Stimulated activated CD4-positive, alpha-beta T cell treated with anti-CD3 and anti-CD28 coated beads, Interleukin-1b, Interleukin-23, amount 100 ng/mL, for 24 hours (primary cell): ENCODE measurements around the gene SPATC1L.
"Not testable (repeated sequence)": the region's sequence is repeated elsewhere in the genome, so short reads cannot be mapped to it uniquely, and the experiment has no call there.

Experiments
- DNase-seq, 4 experiments: peaks; one replicate each; pipeline ENCODE4 v3.0.0-alpha.2; 2020; ENCODE audit warnings: low read depth in 4 of 4, low spot score in 1 of 4

SPATC1L gene

GRCh38 chr21:46184625-46185555, 631 bp upstream of the SPATC1L start:
- peak in 3 of 4 experiments; percentile 6 to 56 (median 53) for DNase-seq

- not testable (repeated sequence) for DNase-seq
Observed at GRCh38 chr21:46183337-46183909, 836 bp downstream of the SPATC1L start.

GRCh38 chr21:46182548-46183336, 1.5 kb downstream of the SPATC1L start:
- DNase-seq, result no peak

GRCh38 chr21:46181953-46182547, 2.2 kb downstream of the SPATC1L start:
- DNase-seq, result no peak

- no peak for DNase-seq
Observed at GRCh38 chr21:46181436-46181835, 2.8 kb downstream of the SPATC1L start.

- no peak for DNase-seq
Observed at GRCh38 chr21:46180778-46181391, 3.4 kb downstream of the SPATC1L start.

GRCh38 chr21:46180079-46180722, 4.1 kb downstream of the SPATC1L start:
- DNase-seq, result no peak

- no peak for DNase-seq
Observed at GRCh38 chr21:46179708-46180078, 4.6 kb downstream of the SPATC1L start.

GRCh38 chr21:46178961-46179360, 5.3 kb downstream of the SPATC1L start:
- DNase-seq, result no peak

- DNase-seq, result not testable (repeated sequence)
Observed at GRCh38 chr21:46176443-46177129, 7.7 kb downstream of the SPATC1L start.

GRCh38 chr21:46173573-46173972, 10.7 kb downstream of the SPATC1L start:
- DNase-seq, result no peak

GRCh38 chr21:46172863-46173528, 11.3 kb downstream of the SPATC1L start:
- no peak for DNase-seq

- no peak for DNase-seq
Observed at GRCh38 chr21:46171996-46172862, 12.0 kb downstream of the SPATC1L start.

GRCh38 chr21:46171585-46171984, 12.7 kb downstream of the SPATC1L start:
- no peak for DNase-seq

GRCh38 chr21:46170436-46171193, 13.6 kb downstream of the SPATC1L start:
- not testable (repeated sequence) for DNase-seq

- no peak for DNase-seq
Observed at GRCh38 chr21:46168659-46169386, 15.4 kb downstream of the SPATC1L start.

- no peak for DNase-seq
Observed at GRCh38 chr21:46168238-46168637, 16.0 kb downstream of the SPATC1L start.
